GM21717 (cell line): ENCODE measurements around the gene DQX1.
"Not testable (repeated sequence)": the region's sequence is repeated elsewhere in the genome, so short reads cannot be mapped to it uniquely, and the experiment has no call there.

ENCODE experiments used
- ATAC-seq: cut with Tn5 transposase; IDR thresholded peaks from one replicate; pipeline ENCODE4 v1.9.1; 2021; ENCODE audit warnings: mild to moderate bottlenecking, moderate library complexity; ENCODE audit not compliant: unreplicated experiment

The DQX1 gene

DNA sequence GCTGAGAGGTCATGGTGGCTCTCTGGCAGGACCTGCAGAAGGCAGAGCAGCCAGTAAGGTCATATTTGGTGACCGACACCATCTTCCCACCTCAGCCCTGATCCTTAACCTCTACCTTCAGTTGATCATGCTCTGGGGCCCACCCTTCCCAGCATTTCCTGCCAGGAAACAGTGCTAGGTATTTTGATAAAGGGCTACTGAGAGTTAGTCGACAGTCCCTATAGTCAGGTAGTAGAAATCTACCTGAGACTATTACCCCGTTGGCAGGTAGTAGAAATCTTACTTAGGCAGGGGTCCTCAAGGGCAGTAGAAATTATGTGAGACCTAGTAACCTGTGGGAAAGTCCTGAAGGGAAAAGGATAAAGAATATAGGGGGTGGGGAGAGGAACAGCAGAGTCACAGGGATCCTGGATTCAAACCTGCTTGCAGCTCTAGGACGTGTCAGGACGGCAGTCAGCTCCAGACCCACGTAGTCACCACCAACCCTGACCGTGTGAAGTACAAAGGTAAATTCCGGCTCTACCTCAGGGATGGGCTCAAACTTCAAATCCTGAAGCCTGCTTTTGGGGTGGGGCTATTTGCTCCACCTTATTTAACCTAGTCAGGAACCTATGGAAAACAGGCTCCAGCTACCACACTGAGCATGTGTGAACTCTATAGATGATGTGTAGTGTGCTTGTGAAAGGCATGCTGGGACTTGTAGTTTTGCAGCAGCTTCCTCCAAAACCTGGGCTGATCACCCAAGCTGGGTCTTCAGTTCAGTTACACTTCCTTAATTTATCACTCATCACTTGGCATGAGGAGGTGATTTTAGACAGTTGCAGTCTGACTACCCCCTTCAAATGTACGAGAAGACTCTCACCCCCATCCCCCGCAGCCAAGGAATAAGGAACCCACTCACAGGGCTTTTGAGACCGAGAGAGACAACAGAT, at the start of gene DQX1:
DQX1 (minus strand) TSS at position 515 of the 932 bp plus-strand sequence; CDS start at position 13, 502 bp downstream.
- no peak for ATAC-seq

DNA sequence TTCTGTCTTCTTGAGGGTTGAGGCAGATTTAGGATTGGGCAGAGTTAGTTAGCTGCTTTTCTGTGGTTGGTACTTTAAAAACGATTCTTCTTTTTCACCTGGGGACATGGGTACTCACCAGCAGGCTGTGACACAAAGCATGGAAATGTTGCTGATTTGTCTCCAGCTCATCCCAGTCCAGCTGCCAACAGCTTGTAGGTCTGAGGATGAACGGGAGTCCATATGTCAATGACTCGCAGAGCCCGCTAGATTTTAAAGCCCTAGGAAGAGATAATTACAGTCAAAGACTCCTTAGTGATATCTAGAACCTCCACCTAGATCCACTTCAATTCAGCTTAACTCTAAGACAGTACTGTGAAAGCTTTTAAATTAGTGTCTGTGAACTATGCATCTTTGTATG, 49.3 kb upstream of the DQX1 start:
- ATAC-seq = no peak

- ATAC-seq = no peak
These were observed 47.9 kb upstream of the DQX1 start for GRCh38 chr2:74573747-74574562.

GRCh38 chr2:74572178-74572925, 46.3 kb upstream of the DQX1 start:
- no peak for ATAC-seq

DNA sequence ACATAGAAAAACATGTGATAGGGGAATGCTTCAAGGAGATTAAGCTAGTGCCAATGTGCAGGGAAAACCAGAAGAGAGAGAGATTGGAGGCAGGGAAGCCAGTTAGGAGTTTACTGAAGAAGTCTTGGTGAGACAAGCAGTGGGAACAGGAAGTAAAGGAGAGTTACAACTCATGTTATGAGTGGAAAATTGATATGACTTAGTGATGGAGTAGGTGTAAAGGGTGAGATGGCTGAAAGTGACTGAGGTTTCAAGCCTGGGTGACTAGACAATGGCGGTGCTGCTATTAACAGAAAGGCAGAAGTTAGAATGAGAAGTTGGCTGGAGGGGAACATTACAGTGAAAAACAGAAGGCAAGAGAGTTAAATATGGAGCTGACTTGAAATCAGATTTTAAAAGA, 45.0 kb upstream of the DQX1 start:
- peak; percentile 62 for ATAC-seq

GRCh38 chr2:74569686-74570085, 43.7 kb upstream of the DQX1 start:
- no peak for ATAC-seq

GRCh38 chr2:74567881-74568280, 41.9 kb upstream of the DQX1 start:
- ATAC-seq = no peak

- ATAC-seq = no peak
These were observed 40.7 kb upstream of the DQX1 start for GRCh38 chr2:74566754-74567085.

- no peak for ATAC-seq
These were observed 40.2 kb upstream of the DQX1 start for GRCh38 chr2:74566076-74566753.

GRCh38 chr2:74564222-74564621, 38.2 kb upstream of the DQX1 start:
- no peak for ATAC-seq

DNA sequence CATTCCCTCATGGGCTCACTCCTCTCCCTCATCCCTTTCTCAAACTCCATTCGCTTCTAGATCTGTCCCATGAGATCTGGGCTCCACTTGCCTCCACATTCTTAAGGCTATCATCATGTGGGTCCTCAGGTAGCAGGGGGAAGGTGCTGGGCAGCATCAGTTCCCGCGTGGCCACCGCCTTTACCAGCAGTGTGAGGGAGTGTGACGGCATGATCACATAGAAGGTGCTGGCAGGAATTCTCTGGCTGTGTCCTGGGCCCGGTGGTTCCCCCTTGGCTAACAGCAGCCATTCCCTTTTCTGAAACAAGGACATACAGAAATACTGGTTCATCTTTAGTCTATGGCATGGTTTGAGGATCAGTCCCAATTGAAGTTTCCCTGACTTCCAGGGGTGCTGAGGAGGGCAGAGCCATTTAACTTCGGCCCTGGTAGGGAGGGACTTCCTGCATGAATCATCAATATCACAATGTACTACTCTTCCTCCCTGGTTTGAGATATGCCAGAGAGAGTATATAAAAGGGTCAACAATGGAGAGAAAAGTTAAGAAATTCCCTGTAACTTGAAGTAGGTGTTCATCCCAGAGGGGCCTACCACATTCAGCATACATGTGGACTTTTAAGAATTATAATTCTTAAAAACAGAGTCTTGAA, 36.2 kb upstream of the DQX1 start:
- ATAC-seq = no peak

GRCh38 chr2:74561022-74561421, 35.0 kb upstream of the DQX1 start:
- ATAC-seq = not testable (repeated sequence)

- no peak for ATAC-seq
These were observed 34.6 kb upstream of the DQX1 start for GRCh38 chr2:74560591-74560990.

GRCh38 chr2:74559912-74560311, 33.9 kb upstream of the DQX1 start:
- no peak for ATAC-seq

DNA sequence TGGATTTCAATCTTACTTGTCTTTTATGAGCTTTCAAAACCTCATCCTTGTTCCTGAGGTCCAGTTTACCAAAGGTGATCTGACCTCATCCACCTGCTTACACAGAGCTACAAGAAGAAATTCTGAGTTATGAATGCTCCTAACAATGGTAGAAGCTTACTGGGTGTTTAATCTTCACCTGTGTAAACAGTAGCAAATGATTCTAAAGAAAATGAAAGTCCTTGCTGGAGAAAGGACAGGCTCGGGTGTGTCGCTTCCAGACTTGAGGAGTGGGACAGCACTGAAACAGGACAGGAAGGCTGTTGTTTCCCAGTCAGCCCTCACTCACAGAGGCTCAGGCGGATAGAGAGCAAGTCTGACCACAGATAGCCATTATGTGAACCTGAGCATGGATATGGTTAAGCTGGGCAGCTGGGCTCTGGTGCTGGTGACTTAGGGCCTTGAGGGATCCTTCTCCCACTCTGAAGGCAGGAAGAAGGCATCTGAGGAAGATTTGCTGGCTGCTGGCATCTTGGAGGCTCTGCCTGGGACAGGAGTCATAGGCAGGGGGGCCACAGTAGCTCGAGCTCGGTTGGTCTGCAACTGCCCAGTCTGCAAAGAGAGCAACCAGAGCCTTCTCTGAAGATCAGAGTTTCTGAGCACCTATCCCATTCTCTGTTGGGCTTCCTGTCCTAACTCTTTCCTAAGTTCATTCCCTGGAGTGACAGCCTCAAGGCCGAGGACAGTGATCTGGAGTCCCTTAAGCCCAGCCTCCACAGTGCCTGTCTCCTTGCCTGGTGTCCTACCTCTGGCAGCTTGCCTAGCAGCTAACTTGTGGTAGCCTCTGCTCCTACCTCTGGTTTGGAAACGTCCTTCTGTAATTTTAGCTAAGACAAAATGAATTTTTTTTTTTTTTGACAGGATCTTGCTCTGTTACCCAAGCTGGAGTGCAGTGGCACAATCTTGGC, 32.5 kb upstream of the DQX1 start:
- no peak for ATAC-seq

DNA sequence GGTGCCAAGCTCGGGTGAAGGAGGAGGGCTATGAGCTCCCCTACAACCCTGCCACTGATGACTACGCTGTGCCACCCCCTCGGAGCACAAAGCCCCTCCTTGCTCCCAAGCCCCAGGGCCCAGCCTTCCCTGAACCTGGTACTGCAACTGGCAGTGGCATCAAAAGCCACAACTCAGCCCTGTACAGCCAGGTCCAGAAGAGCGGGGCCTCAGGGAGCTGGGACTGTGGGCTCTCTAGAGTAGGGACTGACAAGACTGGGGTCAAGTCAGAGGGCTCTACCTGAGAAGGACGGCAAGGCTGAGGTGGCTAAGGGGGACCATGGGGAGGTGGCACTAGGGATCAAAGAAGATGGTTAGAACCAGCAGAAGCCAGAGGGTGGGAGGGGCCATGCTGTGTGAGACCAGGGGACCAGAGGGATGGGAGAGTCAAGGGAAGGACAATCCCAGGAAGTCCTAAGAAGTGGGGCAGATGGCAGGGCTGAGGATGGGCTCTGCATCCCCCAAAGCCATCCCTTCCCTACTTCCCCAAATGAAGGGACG, 30.9 kb upstream of the DQX1 start:
- no peak for ATAC-seq

- no peak for ATAC-seq
These were observed 30.1 kb upstream of the DQX1 start for GRCh38 chr2:74556159-74556558.

GRCh38 chr2:74555610-74556103, 29.6 kb upstream of the DQX1 start:
- no peak for ATAC-seq
